Brain microvascular endothelial cell (primary cell): ENCODE measurements around the gene OR5H2.

Experiments
- DNase-seq: peaks from one replicate; pipeline ENCODE4 v3.0.0-alpha.2; 2020
- H3K27ac ChIP-seq: fragments of 250-450 bp; sonication (Bioruptor Pico); 2 replicates; pipeline ENCODE4 v1.5.1; 2020; ENCODE audit warnings: mild to moderate bottlenecking, moderate library complexity
- H3K27me3 ChIP-seq: fragments of 250-450 bp; sonication (Bioruptor Pico); replicated peaks from 2 replicates; pipeline ENCODE4 v1.5.1; 2020; ENCODE audit warnings: mild to moderate bottlenecking
- H3K36me3 ChIP-seq: fragments of 250-450 bp; sonication (Bioruptor Pico); replicated peaks from 2 replicates; pipeline ENCODE4 v1.5.1; 2020; ENCODE audit warnings: mild to moderate bottlenecking
- H3K4me3 ChIP-seq: 2 replicates; pipeline ENCODE4 v1.5.1; 2011; ENCODE audit warnings: low read depth, mild to moderate bottlenecking, control low read depth, low read length, moderate library complexity
- in situ Hi-C: cut with HindIII; loops from 2 replicates; pipeline ENCODE4 v1.10.0; 2017; ENCODE audit warnings: low sequenced_read_pairs, low pct_ligation_motif_present
- TF ChIP-seq, protein P1 (sequence below): IDR thresholded peaks from 2 replicates; pipeline ENCODE4 v1.5.1; 2011; ENCODE audit warnings: low read depth, mild to moderate bottlenecking, moderate library complexity, low read length, control low read depth, inconsistent platforms; ENCODE audit errors: missing control alignments

The OR5H2 gene

GRCh38 chr3:98290916-98291315 lies 8.6 kb downstream of the OR5H2 start:
- Histone ChIP-seq H3K27me3 (no peaks in the 10 kb centered on the region), H3K4me3 (no peak overlapping the region), H3K27ac (no peak overlapping the region), H3K36me3 (no peaks in the 10 kb centered on the region)
- DNase-seq, result no peak
- in situ Hi-C loops, result no loop called here
- TF ChIP-seq, protein P1, sequence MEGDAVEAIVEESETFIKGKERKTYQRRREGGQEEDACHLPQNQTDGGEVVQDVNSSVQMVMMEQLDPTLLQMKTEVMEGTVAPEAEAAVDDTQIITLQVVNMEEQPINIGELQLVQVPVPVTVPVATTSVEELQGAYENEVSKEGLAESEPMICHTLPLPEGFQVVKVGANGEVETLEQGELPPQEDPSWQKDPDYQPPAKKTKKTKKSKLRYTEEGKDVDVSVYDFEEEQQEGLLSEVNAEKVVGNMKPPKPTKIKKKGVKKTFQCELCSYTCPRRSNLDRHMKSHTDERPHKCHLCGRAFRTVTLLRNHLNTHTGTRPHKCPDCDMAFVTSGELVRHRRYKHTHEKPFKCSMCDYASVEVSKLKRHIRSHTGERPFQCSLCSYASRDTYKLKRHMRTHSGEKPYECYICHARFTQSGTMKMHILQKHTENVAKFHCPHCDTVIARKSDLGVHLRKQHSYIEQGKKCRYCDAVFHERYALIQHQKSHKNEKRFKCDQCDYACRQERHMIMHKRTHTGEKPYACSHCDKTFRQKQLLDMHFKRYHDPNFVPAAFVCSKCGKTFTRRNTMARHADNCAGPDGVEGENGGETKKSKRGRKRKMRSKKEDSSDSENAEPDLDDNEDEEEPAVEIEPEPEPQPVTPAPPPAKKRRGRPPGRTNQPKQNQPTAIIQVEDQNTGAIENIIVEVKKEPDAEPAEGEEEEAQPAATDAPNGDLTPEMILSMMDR, result no peak

GRCh38 chr3:98291332-98291957 lies 9.1 kb downstream of the OR5H2 start:
- no peak overlapping the region for H3K4me3 ChIP-seq
- no peak for DNase-seq
- in situ Hi-C loops, result no loop called here
- no peaks in the 10 kb centered on the region for H3K36me3 ChIP-seq
- no peak overlapping the region for H3K27ac ChIP-seq
- no peaks in the 10 kb centered on the region for H3K27me3 ChIP-seq
- TF ChIP-seq, protein P1, result no peak

DNA sequence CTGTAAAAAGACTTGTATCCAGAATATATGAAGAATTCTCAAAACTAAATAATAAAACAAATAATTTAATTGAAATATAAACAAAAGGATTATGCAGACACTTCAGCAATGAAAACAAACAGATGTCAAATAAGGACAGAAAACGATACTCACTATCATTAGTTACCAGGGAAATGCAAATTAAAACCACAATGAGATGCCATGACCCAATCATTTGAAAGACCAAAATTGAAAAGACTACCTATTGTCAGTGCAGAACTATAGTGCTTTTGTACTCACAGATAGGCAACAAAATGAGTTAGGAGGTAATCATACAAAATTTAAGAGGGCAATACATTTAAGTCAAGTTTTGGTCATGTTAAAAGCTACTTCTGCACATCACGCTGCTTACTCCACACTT lies 39.8 kb downstream of the OR5H2 start:
- DNase-seq, result no peak
- TF ChIP-seq, protein P1, result no peak
- Histone ChIP-seq H3K27me3 (no peaks in the 10 kb centered on the region), H3K36me3 (no peaks in the 10 kb centered on the region), H3K4me3 (no peak overlapping the region), H3K27ac (no peak overlapping the region)
- in situ Hi-C loops, result no loop called here

DNA sequence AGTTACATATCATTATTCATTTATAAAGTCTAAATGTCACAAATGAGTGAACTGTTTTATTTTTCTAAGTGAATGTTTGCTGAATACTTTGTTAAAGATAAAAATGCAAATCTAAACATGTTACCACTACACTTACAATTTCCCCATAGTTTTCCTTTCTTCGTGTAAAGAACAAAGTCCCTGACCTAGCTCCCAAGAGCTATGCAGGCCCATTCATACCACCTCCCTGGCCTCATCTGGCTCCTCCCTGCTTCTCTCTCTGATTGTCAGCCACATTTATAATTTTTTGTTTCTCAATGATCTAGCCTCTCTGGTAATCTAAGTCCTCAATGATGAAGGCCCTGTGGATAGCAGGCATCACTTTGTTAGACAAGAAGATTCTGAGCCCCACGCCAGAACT lies 40.4 kb downstream of the OR5H2 start:
- TF ChIP-seq, protein P1, result no peak
- no peak for DNase-seq
- Histone ChIP-seq H3K27ac (no peak overlapping the region), H3K36me3 (no peaks in the 10 kb centered on the region), H3K27me3 (no peaks in the 10 kb centered on the region), H3K4me3 (no peak overlapping the region)
- in situ Hi-C loops, result no loop called here

GRCh38 chr3:98323425-98323824 lies 41.1 kb downstream of the OR5H2 start:
- Histone ChIP-seq H3K36me3 (no peaks in the 10 kb centered on the region), H3K27ac (no peak overlapping the region), H3K4me3 (no peak overlapping the region), H3K27me3 (no peaks in the 10 kb centered on the region)
- TF ChIP-seq, protein P1, result no peak
- in situ Hi-C loops, result no loop called here
- no peak for DNase-seq

- TF ChIP-seq, protein P1, result no peak
- H3K4me3 ChIP-seq, result no peak overlapping the region
- in situ Hi-C loops, result no loop called here
- no peaks in the 10 kb centered on the region for H3K36me3 ChIP-seq
- H3K27ac ChIP-seq, result no peak overlapping the region
- H3K27me3 ChIP-seq, result no peaks in the 10 kb centered on the region
- DNase-seq, result no peak
Measured at GRCh38 chr3:98325055-98325454, 42.8 kb downstream of the OR5H2 start.
